ENCODE results near the gene NFATC2. TPM values are rescaled to one million over a fixed set of nuclear protein-coding genes. Genes with fewer than 3 reads are reported as not detected.

The NFATC2 gene
- total and polyA plus RNA-seq, 2 experiments from 2014 or later = 0.52 to 0.59 TPM

GRCh38 chr20:51394706-51395105 lies 147.8 kb downstream of the NFATC2 start (continued):
- TF ChIP-seq, protein P1, sequence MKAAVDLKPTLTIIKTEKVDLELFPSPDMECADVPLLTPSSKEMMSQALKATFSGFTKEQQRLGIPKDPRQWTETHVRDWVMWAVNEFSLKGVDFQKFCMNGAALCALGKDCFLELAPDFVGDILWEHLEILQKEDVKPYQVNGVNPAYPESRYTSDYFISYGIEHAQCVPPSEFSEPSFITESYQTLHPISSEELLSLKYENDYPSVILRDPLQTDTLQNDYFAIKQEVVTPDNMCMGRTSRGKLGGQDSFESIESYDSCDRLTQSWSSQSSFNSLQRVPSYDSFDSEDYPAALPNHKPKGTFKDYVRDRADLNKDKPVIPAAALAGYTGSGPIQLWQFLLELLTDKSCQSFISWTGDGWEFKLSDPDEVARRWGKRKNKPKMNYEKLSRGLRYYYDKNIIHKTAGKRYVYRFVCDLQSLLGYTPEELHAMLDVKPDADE (IDR thresholded peaks at IDR 0.05) = no peak
- no peak for TF ChIP-seq CREB1 (CRISPR knock-in tag; IDR thresholded peaks at IDR 0.05; ENCODE audit: low read depth)
- TF ChIP-seq, protein P2, sequence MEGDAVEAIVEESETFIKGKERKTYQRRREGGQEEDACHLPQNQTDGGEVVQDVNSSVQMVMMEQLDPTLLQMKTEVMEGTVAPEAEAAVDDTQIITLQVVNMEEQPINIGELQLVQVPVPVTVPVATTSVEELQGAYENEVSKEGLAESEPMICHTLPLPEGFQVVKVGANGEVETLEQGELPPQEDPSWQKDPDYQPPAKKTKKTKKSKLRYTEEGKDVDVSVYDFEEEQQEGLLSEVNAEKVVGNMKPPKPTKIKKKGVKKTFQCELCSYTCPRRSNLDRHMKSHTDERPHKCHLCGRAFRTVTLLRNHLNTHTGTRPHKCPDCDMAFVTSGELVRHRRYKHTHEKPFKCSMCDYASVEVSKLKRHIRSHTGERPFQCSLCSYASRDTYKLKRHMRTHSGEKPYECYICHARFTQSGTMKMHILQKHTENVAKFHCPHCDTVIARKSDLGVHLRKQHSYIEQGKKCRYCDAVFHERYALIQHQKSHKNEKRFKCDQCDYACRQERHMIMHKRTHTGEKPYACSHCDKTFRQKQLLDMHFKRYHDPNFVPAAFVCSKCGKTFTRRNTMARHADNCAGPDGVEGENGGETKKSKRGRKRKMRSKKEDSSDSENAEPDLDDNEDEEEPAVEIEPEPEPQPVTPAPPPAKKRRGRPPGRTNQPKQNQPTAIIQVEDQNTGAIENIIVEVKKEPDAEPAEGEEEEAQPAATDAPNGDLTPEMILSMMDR (conservative IDR thresholded peaks at IDR 0.05; ENCODE audit: low read depth in 2 of 2) = no peak
- no peak for TF ChIP-seq NANOG (IDR thresholded peaks at IDR 0.05; ENCODE audit: borderline replicate concordance)
- TF ChIP-seq EZH2phosphoT487 (IDR thresholded peaks at IDR 0.05; ENCODE audit: unreplicated experiment) = no peak
- no peak for TF ChIP-seq ZNF114 (CRISPR knock-in tag; IDR thresholded peaks at IDR 0.05)
- no peak for TF ChIP-seq JUNB (IDR thresholded peaks at IDR 0.05; ENCODE audit: unreplicated experiment)
- TF ChIP-seq REST (IDR thresholded peaks at IDR 0.05; ENCODE audit: unreplicated experiment) = no peak

DNA sequence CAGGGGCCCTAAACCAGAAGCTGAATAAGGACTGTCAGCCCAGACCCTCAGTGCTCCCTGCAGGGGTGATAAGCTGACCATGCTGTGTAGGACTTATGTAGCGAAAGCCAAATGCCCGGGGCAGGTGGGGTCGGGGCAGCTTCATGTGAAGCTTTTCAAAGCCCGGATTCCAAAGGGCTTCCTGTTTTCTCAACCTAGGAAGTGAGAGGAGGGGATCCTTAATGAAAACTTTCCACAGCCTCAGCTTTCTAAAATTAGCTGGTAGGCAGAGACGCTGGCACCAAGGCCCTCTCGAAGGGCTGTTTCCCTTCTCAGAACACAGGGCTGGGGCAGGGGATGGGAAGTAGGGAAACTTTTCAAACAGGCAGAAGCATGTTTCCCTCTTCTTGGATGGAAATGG lies 148.9 kb downstream of the NFATC2 start:
- Mint-ChIP-seq H3K4me3 (no peak overlapping the region), H3K36me3 (ENCODE audit: low read depth) (no peaks in the 10 kb centered on the region), H3K9me3 (no peaks in the 10 kb centered on the region), H3K4me1 (peaks cover 51% of the 10 kb centered on the region), H3K27me3 (ENCODE audit: insufficient read depth, low read depth, poor library complexity) (peaks cover 4% of the 10 kb centered on the region), H3K27ac (no peak overlapping the region)
- Histone ChIP-seq H3K27ac (ENCODE audit: low read depth) (no peak overlapping the region), H4K20me1 (replicated peaks; ENCODE audit: insufficient read depth) (no peaks in the 10 kb centered on the region), H3K4me1 (ENCODE audit: insufficient read depth) (peaks cover 35% of the 10 kb centered on the region), H3K27me3 (ENCODE audit: insufficient read depth) (no peaks in the 10 kb centered on the region), H3K79me2 (replicated peaks; ENCODE audit: insufficient read depth) (no peaks in the 10 kb centered on the region), H3F3A (replicated peaks; ENCODE audit: low read depth) (no peaks in the 10 kb centered on the region), H3K36me3 (ENCODE audit: insufficient read depth) (no peaks in the 10 kb centered on the region), H2AFZ (no peak overlapping the region), H3K9me2 (ENCODE audit: insufficient read depth) (no peaks in the 10 kb centered on the region), H3K4me2 (peak overlapping the region; percentile 32; the same call in 1 of the 2 replicates), H3K4me3 (no peak overlapping the region)
- DNase-seq (ENCODE audit: low spot score) = no peak
- peak; percentile 33; the same call in 2 of the 3 replicates for ATAC-seq
- TF ChIP-seq ZNF114 (CRISPR knock-in tag; IDR thresholded peaks at IDR 0.05) (no peak), JUNB (IDR thresholded peaks at IDR 0.05; ENCODE audit: unreplicated experiment) (no peak), STAT1 (IDR thresholded peaks at IDR 0.05; ENCODE audit: unreplicated experiment) (no peak), POLR2AphosphoS5 (IDR thresholded peaks at IDR 0.05; ENCODE audit: low read depth) (no peak), CREB1 (CRISPR knock-in tag; IDR thresholded peaks at IDR 0.05; ENCODE audit: low read depth) (no peak), EZH2phosphoT487 (IDR thresholded peaks at IDR 0.05; ENCODE audit: unreplicated experiment) (no peak), ZNF331 (CRISPR knock-in tag; IDR thresholded peaks at IDR 0.05; ENCODE audit: low read depth) (no peak)
- TF ChIP-seq, protein P1 (IDR thresholded peaks at IDR 0.05) = no peak
